WTC11 (cell line): ENCODE results near the gene YIF1B. TPM values are rescaled to one million over a fixed set of nuclear protein-coding genes. Genes with fewer than 3 reads are reported as not detected.
A peak's percentile ranks its signal among the peaks of the same experiment; 100 is the strongest.

ENCODE experiments used
- ATAC-seq: fragments of 200-7000 bp; cut with Tn5 transposase; 2 replicates; pipeline ENCODE4 v1.10.0; 2021; ENCODE audit warnings: mild to moderate bottlenecking, moderate library complexity
- CTCF ChIA-PET: fragments of 300-600 bp; sonication (Branson Sonifier 250); formaldehyde crosslinking; loops from one replicate; lab custom pipeline; 2021; ENCODE audit warnings: antibody characterized with exemption; lab: Charles Lee
- POLR2A ChIA-PET: fragments of 350-600 bp; sonication (Branson Sonifier 250); formaldehyde crosslinking; loops from one replicate; lab custom pipeline; 2021; ENCODE audit warnings: antibody characterized with exemption; lab: Charles Lee
- DNase-seq: peaks from one replicate; pipeline ENCODE4 v3.0.0; 2021; ENCODE audit warnings: low spot score
- H3K27ac Mint-ChIP-seq: 2 replicates; pipeline ENCODE4 v1.8.0; 2021; ENCODE audit warnings: mixed read lengths
- H3K27me3 Mint-ChIP-seq: 2 replicates; pipeline ENCODE4 v1.8.0; 2021; ENCODE audit warnings: low read depth, mild to moderate bottlenecking, moderate library complexity, mixed read lengths
- H3K36me3 Mint-ChIP-seq: 2 replicates; pipeline ENCODE4 v1.8.0; 2021; ENCODE audit warnings: mixed read lengths
- H3K4me1 Mint-ChIP-seq: 2 replicates; pipeline ENCODE4 v1.8.0; 2022; ENCODE audit warnings: mixed read lengths
- H3K4me3 Mint-ChIP-seq: 2 replicates; pipeline ENCODE4 v1.8.0; 2021; ENCODE audit warnings: mild to moderate bottlenecking, moderate library complexity, mixed read lengths
- H3K9me3 Mint-ChIP-seq: 2 replicates; pipeline ENCODE4 v1.8.0; 2021; ENCODE audit warnings: mixed read lengths
- E2F1 ChIP-seq: sonication (generic); formaldehyde crosslinking; IDR thresholded peaks from 2 replicates; pipeline ENCODE4 v1.8.0; 2022; ENCODE audit warnings: mild to moderate bottlenecking, missing genetic modification reagents
- ELF4 ChIP-seq: sonication (generic); formaldehyde crosslinking; IDR thresholded peaks from 2 replicates; pipeline ENCODE4 v1.8.1; 2022; ENCODE audit warnings: low read depth, mild to moderate bottlenecking, moderate library complexity, missing genetic modification reagents
- EMX1 ChIP-seq: fragments of 250-450 bp; sonication (Bioruptor Pico); IDR thresholded peaks from 2 replicates; pipeline ENCODE4 v1.8.0; 2021; ENCODE audit warnings: mild to moderate bottlenecking
- FOXJ3 ChIP-seq: sonication (generic); formaldehyde crosslinking; IDR thresholded peaks from 2 replicates; pipeline ENCODE4 v1.9.0; 2021; ENCODE audit warnings: missing genetic modification reagents, mild to moderate bottlenecking, borderline replicate concordance
- IRF2 ChIP-seq: sonication (generic); formaldehyde crosslinking; IDR thresholded peaks from 2 replicates; pipeline ENCODE4 v1.8.0; 2022; ENCODE audit warnings: low read depth, missing genetic modification reagents, borderline replicate concordance
- KAT7 ChIP-seq: sonication (generic); formaldehyde crosslinking; IDR thresholded peaks from 2 replicates; pipeline ENCODE4 v1.8.1; 2023; ENCODE audit warnings: missing genetic modification reagents, mild to moderate bottlenecking, borderline replicate concordance
- MLX ChIP-seq: sonication (generic); formaldehyde crosslinking; IDR thresholded peaks from 2 replicates; pipeline ENCODE4 v1.8.1; 2023; ENCODE audit warnings: mild to moderate bottlenecking, missing genetic modification reagents, moderate library complexity
- NFATC4 ChIP-seq: fragments of 250-450 bp; sonication (Bioruptor Pico); IDR thresholded peaks from 2 replicates; pipeline ENCODE4 v1.9.0; 2021; ENCODE audit warnings: mild to moderate bottlenecking
- NFE2L1 ChIP-seq: sonication (generic); formaldehyde crosslinking; IDR thresholded peaks from 2 replicates; pipeline ENCODE4 v1.8.1; 2023; ENCODE audit warnings: missing genetic modification reagents
- PRDM15 ChIP-seq: sonication (generic); formaldehyde crosslinking; IDR thresholded peaks from 2 replicates; pipeline ENCODE4 v1.8.0; 2022; ENCODE audit warnings: missing genetic modification reagents
- RORB ChIP-seq: fragments of 250-450 bp; sonication (Bioruptor Pico); IDR thresholded peaks from 2 replicates; pipeline ENCODE4 v1.9.0; 2021; ENCODE audit warnings: mild to moderate bottlenecking
- STAT6 ChIP-seq: sonication (generic); formaldehyde crosslinking; conservative IDR thresholded peaks from 2 replicates; pipeline ENCODE4 v1.8.1; 2023; ENCODE audit warnings: mild to moderate bottlenecking, low read depth, missing genetic modification reagents, moderate library complexity
- ZBTB21 ChIP-seq: sonication (generic); formaldehyde crosslinking; IDR thresholded peaks from 2 replicates; pipeline ENCODE4 v1.8.1; 2023; ENCODE audit warnings: mild to moderate bottlenecking, missing genetic modification reagents, borderline replicate concordance
- ZNF219 ChIP-seq: sonication (generic); formaldehyde crosslinking; IDR thresholded peaks from 2 replicates; pipeline ENCODE4 v1.8.0; 2023; ENCODE audit warnings: missing genetic modification reagents, mild to moderate bottlenecking, borderline replicate concordance
- ZNF232 ChIP-seq: sonication (generic); formaldehyde crosslinking; IDR thresholded peaks from 2 replicates; pipeline ENCODE4 v1.8.0; 2022; ENCODE audit warnings: mild to moderate bottlenecking, missing genetic modification reagents
- total RNA-seq: library from RNA; stranded (reverse); gene quantifications from 3 replicates; pipeline ENCODE4 v1.2.3, GENCODE V29; 2021
- TF ChIP-seq, protein P1 (sequence below): sonication (generic); formaldehyde crosslinking; IDR thresholded peaks from 2 replicates; pipeline ENCODE4 v1.8.0; 2022; ENCODE audit warnings: mild to moderate bottlenecking, missing genetic modification reagents
- TF ChIP-seq, protein P2 (sequence below): fragments of 250-450 bp; sonication (Bioruptor Pico); IDR thresholded peaks from 2 replicates; pipeline ENCODE4 v1.9.0; 2021; ENCODE audit warnings: mild to moderate bottlenecking, borderline replicate concordance
- TF ChIP-seq, protein P3 (sequence below): sonication (generic); formaldehyde crosslinking; IDR thresholded peaks from 2 replicates; pipeline ENCODE4 v1.8.1; 2022; ENCODE audit warnings: missing genetic modification reagents, borderline replicate concordance

YIF1B gene
- total RNA-seq, 1 experiment from 2014 or later, result 83.3 TPM

DNA sequence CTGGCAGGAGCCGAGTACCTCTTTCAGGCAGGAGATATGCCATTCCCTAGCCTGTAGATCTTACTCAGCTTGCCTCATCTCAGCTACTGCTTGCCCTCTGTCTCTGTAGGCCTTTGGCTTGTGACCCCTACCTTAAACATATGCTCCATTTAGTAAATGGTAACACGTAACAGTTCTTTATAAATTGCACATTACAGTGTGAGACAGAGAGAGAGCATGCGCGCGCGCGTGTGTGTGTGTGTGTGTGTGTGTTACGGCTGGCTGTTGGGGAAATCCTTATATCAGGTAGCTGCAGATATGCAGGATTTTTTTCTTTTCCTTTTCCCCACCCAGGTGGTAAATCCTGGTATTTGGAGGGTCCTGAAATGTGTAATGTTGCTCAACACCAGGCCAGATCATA is 47.2 kb downstream of the YIF1B start:
- Mint-ChIP-seq H3K36me3 (peaks cover 2% of the 10 kb centered on the region), H3K27ac (peak overlapping the region; percentile 95), H3K4me3 (peak overlapping the region; percentile 99; the same call in 1 of the 2 replicates), H3K27me3 (no peaks in the 10 kb centered on the region), H3K4me1 (peaks cover 62% of the 10 kb centered on the region), H3K9me3 (no peaks in the 10 kb centered on the region)
- ChIA-PET CTCF (interaction anchor here (0.6 to 5.8 kb wide), 3 partner anchors 12 to 244 kb away, joined by 3 to 50 read pairs (median 3); partner anchors contain the start of gene PPP1R14A), POLR2A (interaction anchor here (0.5 to 0.8 kb wide), 2 partner anchors 29 to 60 kb away, joined by 4 read pairs; no protein-coding TSS in a partner anchor)
- TF ChIP-seq RORB (CRISPR knock-in tag) (no peak), STAT6 (CRISPR knock-in tag) (no peak), FOXJ3 (CRISPR knock-in tag) (no peak), ZBTB21 (CRISPR knock-in tag) (no peak), NFATC4 (no peak), PRDM15 (CRISPR knock-in tag) (no peak), NFE2L1 (no peak), IRF2 (CRISPR knock-in tag) (no peak), ZNF219 (CRISPR knock-in tag) (no peak), EMX1 (CRISPR knock-in tag) (no peak)
- TF ChIP-seq, protein P1, sequence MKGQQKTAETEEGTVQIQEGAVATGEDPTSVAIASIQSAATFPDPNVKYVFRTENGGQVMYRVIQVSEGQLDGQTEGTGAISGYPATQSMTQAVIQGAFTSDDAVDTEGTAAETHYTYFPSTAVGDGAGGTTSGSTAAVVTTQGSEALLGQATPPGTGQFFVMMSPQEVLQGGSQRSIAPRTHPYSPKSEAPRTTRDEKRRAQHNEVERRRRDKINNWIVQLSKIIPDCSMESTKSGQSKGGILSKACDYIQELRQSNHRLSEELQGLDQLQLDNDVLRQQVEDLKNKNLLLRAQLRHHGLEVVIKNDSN (CRISPR knock-in tag), result no peak
- TF ChIP-seq, protein P2, sequence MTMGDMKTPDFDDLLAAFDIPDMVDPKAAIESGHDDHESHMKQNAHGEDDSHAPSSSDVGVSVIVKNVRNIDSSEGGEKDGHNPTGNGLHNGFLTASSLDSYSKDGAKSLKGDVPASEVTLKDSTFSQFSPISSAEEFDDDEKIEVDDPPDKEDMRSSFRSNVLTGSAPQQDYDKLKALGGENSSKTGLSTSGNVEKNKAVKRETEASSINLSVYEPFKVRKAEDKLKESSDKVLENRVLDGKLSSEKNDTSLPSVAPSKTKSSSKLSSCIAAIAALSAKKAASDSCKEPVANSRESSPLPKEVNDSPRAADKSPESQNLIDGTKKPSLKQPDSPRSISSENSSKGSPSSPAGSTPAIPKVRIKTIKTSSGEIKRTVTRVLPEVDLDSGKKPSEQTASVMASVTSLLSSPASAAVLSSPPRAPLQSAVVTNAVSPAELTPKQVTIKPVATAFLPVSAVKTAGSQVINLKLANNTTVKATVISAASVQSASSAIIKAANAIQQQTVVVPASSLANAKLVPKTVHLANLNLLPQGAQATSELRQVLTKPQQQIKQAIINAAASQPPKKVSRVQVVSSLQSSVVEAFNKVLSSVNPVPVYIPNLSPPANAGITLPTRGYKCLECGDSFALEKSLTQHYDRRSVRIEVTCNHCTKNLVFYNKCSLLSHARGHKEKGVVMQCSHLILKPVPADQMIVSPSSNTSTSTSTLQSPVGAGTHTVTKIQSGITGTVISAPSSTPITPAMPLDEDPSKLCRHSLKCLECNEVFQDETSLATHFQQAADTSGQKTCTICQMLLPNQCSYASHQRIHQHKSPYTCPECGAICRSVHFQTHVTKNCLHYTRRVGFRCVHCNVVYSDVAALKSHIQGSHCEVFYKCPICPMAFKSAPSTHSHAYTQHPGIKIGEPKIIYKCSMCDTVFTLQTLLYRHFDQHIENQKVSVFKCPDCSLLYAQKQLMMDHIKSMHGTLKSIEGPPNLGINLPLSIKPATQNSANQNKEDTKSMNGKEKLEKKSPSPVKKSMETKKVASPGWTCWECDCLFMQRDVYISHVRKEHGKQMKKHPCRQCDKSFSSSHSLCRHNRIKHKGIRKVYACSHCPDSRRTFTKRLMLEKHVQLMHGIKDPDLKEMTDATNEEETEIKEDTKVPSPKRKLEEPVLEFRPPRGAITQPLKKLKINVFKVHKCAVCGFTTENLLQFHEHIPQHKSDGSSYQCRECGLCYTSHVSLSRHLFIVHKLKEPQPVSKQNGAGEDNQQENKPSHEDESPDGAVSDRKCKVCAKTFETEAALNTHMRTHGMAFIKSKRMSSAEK (CRISPR knock-in tag), result no peak
- no peak for ATAC-seq
- no peak for DNase-seq

DNA sequence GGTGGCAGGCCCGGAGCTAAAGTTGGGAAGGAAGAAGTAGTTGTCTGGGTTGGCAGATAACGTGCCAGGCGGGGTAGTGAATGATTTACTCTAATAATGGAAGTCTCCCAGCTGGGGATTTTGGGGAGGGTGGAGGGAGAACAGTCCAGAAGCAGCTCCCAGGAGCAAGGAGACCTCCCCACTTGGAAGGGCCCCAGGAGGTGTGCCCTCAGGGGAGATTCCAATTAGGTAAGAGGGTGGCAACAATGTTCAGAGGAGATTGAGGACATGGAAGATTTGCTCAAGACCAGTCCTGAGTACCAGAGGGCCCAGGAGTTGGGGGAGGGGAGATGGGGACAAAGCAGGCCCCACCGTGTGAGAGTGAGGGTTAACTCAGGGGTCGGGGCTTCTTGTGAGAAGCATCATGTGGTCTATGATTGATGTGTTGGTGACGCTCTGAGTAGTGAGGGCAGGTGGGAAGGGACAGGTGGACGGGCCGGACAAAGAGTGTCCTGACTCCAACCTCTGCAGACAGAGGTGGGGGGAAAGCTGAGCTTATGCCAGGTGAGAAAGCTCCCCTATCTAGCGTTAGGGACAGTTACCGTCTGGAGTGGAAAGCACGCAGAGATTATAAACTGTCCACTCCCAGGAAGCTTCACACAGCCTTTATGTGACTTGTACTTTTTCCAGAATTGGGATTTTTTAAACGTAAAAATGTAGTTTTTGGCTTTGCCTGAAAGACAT is 47.8 kb downstream of the YIF1B start:
- no peak for ATAC-seq
- Mint-ChIP-seq H3K27ac (peak overlapping the region; percentile 95), H3K4me3 (peak overlapping the region; percentile 99), H3K4me1 (peaks cover 63% of the 10 kb centered on the region), H3K9me3 (no peaks in the 10 kb centered on the region), H3K36me3 (peaks cover 2% of the 10 kb centered on the region), H3K27me3 (no peaks in the 10 kb centered on the region)
- POLR2A ChIA-PET, result interaction anchor here (0.5 kb wide), 1 partner anchor 28 kb away, joined by 4 read pairs; no protein-coding TSS in a partner anchor
- CTCF ChIA-PET, result interaction anchor here (1.5 to 5.8 kb wide), 2 partner anchors 12 to 24 kb away, joined by 7 to 50 read pairs; partner anchors contain the start of gene PPP1R14A
- no peak for DNase-seq
- no peak for TF ChIP-seq ZNF232 (CRISPR knock-in tag)
- TF ChIP-seq MLX (CRISPR knock-in tag), result no peak
- TF ChIP-seq ELF4, result no peak
- no peak for TF ChIP-seq NFE2L1
- TF ChIP-seq KAT7 (CRISPR knock-in tag), result no peak
- TF ChIP-seq, protein P3, sequence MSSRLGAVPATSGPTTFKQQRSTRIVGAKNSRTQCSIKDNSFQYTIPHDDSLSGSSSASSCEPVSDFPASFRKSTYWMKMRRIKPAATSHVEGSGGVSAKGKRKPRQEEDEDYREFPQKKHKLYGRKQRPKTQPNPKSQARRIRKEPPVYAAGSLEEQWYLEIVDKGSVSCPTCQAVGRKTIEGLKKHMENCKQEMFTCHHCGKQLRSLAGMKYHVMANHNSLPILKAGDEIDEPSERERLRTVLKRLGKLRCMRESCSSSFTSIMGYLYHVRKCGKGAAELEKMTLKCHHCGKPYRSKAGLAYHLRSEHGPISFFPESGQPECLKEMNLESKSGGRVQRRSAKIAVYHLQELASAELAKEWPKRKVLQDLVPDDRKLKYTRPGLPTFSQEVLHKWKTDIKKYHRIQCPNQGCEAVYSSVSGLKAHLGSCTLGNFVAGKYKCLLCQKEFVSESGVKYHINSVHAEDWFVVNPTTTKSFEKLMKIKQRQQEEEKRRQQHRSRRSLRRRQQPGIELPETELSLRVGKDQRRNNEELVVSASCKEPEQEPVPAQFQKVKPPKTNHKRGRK (CRISPR knock-in tag), result no peak
- TF ChIP-seq E2F1 (CRISPR knock-in tag), result no peak
